GM12874 (cell line): ENCODE results near the gene SLC17A5.

Experiments used
- CTCF ChIP-seq: IDR thresholded peaks from 2 replicates; pipeline ENCODE4 v1.5.1; 2011; ENCODE audit warnings: low read depth, mild to moderate bottlenecking, control low read depth, low read length, moderate library complexity; ENCODE audit not compliant: insufficient read depth

The SLC17A5 gene

DNA sequence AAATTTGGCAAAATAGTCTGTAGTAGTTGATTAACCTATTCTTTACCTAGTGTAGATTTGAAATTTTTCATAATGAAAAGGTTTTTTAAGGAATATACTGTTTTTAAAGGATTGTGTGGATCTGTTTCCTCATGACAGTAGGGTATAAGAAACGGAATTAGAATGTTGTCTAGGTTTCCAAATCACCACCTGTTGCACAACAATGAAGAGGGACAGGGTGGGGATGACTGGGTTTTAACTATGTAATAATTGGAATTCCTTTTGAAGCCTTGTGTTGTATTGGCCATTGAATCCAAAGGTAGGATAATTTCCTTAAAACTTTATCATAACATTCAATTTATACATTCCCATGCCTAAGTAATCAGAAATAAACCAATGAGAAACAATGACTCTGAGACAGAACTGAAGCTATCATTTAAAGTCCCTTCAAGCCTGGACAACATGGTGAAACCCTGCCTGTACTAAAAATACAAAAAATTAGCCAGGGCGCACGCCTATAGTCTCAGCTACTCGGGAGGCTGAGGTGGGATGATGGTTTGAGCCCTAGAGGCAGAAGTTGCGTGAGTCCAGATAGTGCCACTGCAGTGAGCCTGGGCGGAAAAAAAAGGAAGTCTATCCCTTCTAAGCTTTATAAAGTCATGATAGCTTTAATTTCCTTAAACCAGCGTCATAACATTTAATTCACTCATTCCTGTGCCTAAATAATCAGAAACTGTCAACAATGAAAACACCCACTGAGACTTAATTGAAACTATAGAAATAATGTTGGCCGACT lies 18.3 kb upstream of the SLC17A5 start:
- TF ChIP-seq CTCF: no peak

GRCh38 chr6:73669005-73669404 lies 15.2 kb upstream of the SLC17A5 start:
- no peak for TF ChIP-seq CTCF

GRCh38 chr6:73667798-73668197 lies 14.0 kb upstream of the SLC17A5 start:
- TF ChIP-seq CTCF: no peak

DNA sequence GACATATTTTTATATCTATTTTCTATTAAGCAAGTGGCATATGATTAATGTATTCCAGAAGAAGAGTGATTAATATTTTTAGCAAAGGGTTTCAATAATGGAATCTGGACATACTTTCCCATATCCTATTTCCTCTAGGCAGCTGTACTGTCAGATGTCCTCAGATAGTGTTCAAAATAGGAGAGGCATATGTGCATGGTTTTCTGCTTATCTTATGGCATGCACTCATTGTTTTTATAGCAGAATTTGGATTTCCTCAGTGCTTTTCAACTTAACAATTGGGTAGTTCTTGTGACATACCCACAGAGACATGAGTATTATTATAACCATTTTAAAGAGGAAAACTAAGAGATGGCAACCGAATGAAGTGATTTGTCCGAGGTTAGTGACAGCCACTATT lies 12.6 kb upstream of the SLC17A5 start:
- no peak for TF ChIP-seq CTCF

DNA sequence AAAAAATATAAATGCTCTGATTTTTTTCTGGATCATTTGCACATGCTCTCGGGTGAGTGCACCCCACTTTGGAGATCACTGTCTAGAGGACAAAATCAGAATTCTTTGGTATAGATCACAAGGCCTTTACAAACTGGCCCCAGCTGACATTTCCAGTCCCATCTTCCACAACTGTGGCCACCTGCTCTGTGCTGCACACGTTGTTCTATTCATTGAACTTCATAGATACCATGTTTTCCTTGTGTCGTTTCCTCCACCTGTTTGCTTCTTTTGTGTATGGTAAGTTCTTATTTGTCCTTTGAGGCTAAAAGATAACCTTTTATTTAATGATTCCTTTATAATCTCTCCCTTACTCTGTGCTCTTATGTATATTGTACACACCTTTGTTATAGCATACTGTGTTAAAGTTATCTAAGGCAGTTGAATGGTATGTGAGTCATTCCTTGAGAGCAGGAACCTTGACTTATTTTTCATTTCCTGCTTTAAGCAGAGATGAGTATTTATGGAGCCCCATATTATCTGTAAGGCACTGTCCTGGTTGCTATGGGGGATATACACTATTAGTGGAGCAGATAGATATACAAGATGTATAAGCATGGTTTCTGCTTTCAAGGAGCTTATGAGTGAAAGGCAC lies 12.0 kb upstream of the SLC17A5 start:
- TF ChIP-seq CTCF: no peak

- TF ChIP-seq CTCF: no peak
Measured at GRCh38 chr6:73664701-73665100, 10.9 kb upstream of the SLC17A5 start.

- no peak for TF ChIP-seq CTCF
Measured at GRCh38 chr6:73657201-73657600, 3.4 kb upstream of the SLC17A5 start.
